NCI-H526 treated with DMSO at 0.1 percent for 48 hours (cell line): Measurements from ENCODE around the gene DUS3L.
"Not testable (repeated sequence)": the region's sequence is repeated elsewhere in the genome, so short reads cannot be mapped to it uniquely, and the experiment has no call there.

Experiments used
- DNase-seq: peaks from one replicate; lab custom pipeline; 2025; lab: John Stamatoyannopoulos, UW

Gene DUS3L

GRCh38 chr19:5800361-5801270, 9.7 kb upstream of the DUS3L start:
- no peak for DNase-seq

- no peak for DNase-seq
These were observed 8.6 kb upstream of the DUS3L start for GRCh38 chr19:5799247-5800241.

GRCh38 chr19:5798244-5798643, 7.3 kb upstream of the DUS3L start:
- no peak for DNase-seq

GRCh38 chr19:5795382-5795919, 4.5 kb upstream of the DUS3L start:
- DNase-seq = no peak

GRCh38 chr19:5793188-5793587, 2.2 kb upstream of the DUS3L start:
- no peak for DNase-seq

- DNase-seq = no peak
These were observed 1.3 kb upstream of the DUS3L start for GRCh38 chr19:5792224-5792623.

GRCh38 chr19:5789886-5790558, 941 bp downstream of the DUS3L start:
- DNase-seq = no peak

GRCh38 chr19:5789351-5789761, 1.6 kb downstream of the DUS3L start:
- no peak for DNase-seq

- no peak for DNase-seq
These were observed 2.5 kb downstream of the DUS3L start for GRCh38 chr19:5788422-5788821.

GRCh38 chr19:5787409-5788182, 3.4 kb downstream of the DUS3L start:
- DNase-seq = no peak

- no peak for DNase-seq
These were observed 4.2 kb downstream of the DUS3L start for GRCh38 chr19:5786593-5787408.

GRCh38 chr19:5785423-5785822, 5.5 kb downstream of the DUS3L start:
- DNase-seq = no peak

GRCh38 chr19:5784581-5785147, 6.3 kb downstream of the DUS3L start, which contains the start of gene PRR22:
Gene PRR22, minus strand, starts transcription at chr19:5784746. Its CDS starts 86 bp downstream, at chr19:5784660.
- DNase-seq = no peak

- DNase-seq = no peak
These were observed 7.7 kb downstream of the DUS3L start for GRCh38 chr19:5782945-5783919.

- no peak for DNase-seq
These were observed 8.6 kb downstream of the DUS3L start for GRCh38 chr19:5782322-5782721.

- DNase-seq = not testable (repeated sequence)
These were observed 10.0 kb downstream of the DUS3L start for GRCh38 chr19:5780916-5781315.

- no peak for DNase-seq
These were observed 12.6 kb downstream of the DUS3L start for GRCh38 chr19:5778402-5778801.

GRCh38 chr19:5775668-5776309, 15.2 kb downstream of the DUS3L start:
- no peak for DNase-seq
